ENCODE results near the gene UBLCP1.

UBLCP1 gene

DNA sequence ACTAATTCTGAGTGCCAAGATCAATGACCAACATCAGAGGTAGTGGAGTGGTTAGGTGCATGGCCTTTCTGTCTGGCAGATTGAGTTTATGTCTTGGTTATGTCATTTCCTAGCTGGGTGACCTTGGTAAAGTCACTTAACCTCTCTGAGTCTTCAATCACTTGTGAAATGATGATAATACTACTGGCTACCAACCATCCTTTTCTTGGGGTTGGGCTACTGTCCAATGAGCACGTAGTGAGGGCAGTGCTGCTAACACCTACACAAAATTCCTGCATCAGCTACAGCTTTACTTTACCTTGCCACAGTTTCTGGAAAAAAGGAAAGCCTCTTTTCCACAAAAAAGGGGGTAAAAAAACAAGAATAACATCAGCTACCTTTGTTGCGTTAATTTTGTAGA is 54.8 kb downstream of the UBLCP1 start:
- TF ChIP-seq, protein P1, sequence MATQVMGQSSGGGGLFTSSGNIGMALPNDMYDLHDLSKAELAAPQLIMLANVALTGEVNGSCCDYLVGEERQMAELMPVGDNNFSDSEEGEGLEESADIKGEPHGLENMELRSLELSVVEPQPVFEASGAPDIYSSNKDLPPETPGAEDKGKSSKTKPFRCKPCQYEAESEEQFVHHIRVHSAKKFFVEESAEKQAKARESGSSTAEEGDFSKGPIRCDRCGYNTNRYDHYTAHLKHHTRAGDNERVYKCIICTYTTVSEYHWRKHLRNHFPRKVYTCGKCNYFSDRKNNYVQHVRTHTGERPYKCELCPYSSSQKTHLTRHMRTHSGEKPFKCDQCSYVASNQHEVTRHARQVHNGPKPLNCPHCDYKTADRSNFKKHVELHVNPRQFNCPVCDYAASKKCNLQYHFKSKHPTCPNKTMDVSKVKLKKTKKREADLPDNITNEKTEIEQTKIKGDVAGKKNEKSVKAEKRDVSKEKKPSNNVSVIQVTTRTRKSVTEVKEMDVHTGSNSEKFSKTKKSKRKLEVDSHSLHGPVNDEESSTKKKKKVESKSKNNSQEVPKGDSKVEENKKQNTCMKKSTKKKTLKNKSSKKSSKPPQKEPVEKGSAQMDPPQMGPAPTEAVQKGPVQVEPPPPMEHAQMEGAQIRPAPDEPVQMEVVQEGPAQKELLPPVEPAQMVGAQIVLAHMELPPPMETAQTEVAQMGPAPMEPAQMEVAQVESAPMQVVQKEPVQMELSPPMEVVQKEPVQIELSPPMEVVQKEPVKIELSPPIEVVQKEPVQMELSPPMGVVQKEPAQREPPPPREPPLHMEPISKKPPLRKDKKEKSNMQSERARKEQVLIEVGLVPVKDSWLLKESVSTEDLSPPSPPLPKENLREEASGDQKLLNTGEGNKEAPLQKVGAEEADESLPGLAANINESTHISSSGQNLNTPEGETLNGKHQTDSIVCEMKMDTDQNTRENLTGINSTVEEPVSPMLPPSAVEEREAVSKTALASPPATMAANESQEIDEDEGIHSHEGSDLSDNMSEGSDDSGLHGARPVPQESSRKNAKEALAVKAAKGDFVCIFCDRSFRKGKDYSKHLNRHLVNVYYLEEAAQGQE (IDR thresholded peaks at IDR 0.05; ENCODE audit: insufficient replicate concordance, low read depth), result no peak
- no peak for TF ChIP-seq SPI1 (IDR thresholded peaks at IDR 0.05; ENCODE audit: borderline replicate concordance, low read depth)
- TF ChIP-seq POLR2AphosphoS5 (IDR thresholded peaks at IDR 0.05; ENCODE audit: low read depth), result no peak
- TF ChIP-seq GABPA (IDR thresholded peaks at IDR 0.05; ENCODE audit: low read depth), result no peak
- TF ChIP-seq, protein P2, sequence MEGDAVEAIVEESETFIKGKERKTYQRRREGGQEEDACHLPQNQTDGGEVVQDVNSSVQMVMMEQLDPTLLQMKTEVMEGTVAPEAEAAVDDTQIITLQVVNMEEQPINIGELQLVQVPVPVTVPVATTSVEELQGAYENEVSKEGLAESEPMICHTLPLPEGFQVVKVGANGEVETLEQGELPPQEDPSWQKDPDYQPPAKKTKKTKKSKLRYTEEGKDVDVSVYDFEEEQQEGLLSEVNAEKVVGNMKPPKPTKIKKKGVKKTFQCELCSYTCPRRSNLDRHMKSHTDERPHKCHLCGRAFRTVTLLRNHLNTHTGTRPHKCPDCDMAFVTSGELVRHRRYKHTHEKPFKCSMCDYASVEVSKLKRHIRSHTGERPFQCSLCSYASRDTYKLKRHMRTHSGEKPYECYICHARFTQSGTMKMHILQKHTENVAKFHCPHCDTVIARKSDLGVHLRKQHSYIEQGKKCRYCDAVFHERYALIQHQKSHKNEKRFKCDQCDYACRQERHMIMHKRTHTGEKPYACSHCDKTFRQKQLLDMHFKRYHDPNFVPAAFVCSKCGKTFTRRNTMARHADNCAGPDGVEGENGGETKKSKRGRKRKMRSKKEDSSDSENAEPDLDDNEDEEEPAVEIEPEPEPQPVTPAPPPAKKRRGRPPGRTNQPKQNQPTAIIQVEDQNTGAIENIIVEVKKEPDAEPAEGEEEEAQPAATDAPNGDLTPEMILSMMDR (IDR thresholded peaks at IDR 0.05; ENCODE audit: insufficient read depth, low read length), result no peak
- no peak for DNase-seq (ENCODE audit: low read depth in 1 of 2, low spot score in 1 of 2)
- H3K27me3 ChIP-seq (ENCODE audit: insufficient read depth, poor library complexity, severe bottlenecking), result no peaks in the 10 kb centered on the region
- no peak overlapping the region for H3K4me3 ChIP-seq (replicated peaks; ENCODE audit: insufficient read depth, low read length)
- no peak overlapping the region for H3K27ac ChIP-seq (replicated peaks)

DNA sequence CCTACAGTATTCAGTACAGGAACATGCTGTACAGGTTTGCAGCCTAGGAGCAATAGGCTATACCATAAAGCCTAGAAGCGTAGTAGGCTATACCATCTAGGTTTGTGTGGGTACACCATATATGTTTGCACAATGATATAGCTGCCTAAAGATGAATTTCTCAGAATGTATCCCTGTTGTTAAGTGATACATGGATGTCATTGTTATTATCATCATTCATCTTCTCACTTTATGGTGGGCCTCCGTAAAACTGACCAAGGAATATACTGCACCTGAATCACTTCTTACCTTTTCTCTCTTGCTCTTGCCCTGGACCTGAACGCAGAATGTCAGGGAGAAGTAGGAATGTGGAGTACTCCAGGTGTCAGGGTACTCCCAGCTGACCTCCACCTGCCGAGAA is 55.4 kb downstream of the UBLCP1 start:
- no peak for TF ChIP-seq SPI1 (IDR thresholded peaks at IDR 0.05; ENCODE audit: borderline replicate concordance, low read depth)
- TF ChIP-seq POLR2AphosphoS5 (IDR thresholded peaks at IDR 0.05; ENCODE audit: low read depth), result no peak
- no peak for TF ChIP-seq GABPA (IDR thresholded peaks at IDR 0.05; ENCODE audit: low read depth)
- TF ChIP-seq, protein P2 (IDR thresholded peaks at IDR 0.05; ENCODE audit: insufficient read depth, low read length), result no peak
- TF ChIP-seq, protein P1 (IDR thresholded peaks at IDR 0.05; ENCODE audit: insufficient replicate concordance, low read depth), result no peak
- DNase-seq (ENCODE audit: low read depth in 1 of 2, low spot score in 1 of 2), result no peak
- no peak overlapping the region for H3K27ac ChIP-seq (replicated peaks)
- no peaks in the 10 kb centered on the region for H3K27me3 ChIP-seq (ENCODE audit: insufficient read depth, poor library complexity, severe bottlenecking)
- H3K4me3 ChIP-seq (replicated peaks; ENCODE audit: insufficient read depth, low read length), result no peak overlapping the region

DNA sequence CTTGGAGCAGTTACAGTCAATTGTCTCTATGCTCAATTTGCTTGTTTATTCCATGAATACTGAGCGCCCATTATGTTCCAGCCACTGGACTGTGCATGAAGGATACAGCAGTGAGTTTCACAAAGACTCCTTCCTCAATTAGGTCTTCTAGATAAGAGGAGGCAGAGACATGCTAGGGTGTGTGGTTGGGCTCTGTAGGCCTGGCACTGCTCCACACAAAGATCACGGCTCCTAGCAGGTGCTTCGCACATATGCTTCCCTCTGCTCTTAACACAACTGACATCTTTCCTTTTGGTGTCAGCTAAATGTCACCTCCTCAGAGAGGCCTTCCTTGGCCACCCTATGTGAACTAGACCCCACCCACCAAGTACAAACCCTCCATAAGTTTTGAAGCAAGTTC is 56.3 kb downstream of the UBLCP1 start:
- DNase-seq (ENCODE audit: low read depth in 1 of 2, low spot score in 1 of 2), result no peak
- TF ChIP-seq POLR2AphosphoS5 (IDR thresholded peaks at IDR 0.05; ENCODE audit: low read depth), result no peak
- TF ChIP-seq, protein P1 (IDR thresholded peaks at IDR 0.05; ENCODE audit: insufficient replicate concordance, low read depth), result no peak
- TF ChIP-seq, protein P2 (IDR thresholded peaks at IDR 0.05; ENCODE audit: insufficient read depth, low read length), result no peak
- no peak for TF ChIP-seq SPI1 (IDR thresholded peaks at IDR 0.05; ENCODE audit: borderline replicate concordance, low read depth)
- no peak for TF ChIP-seq GABPA (IDR thresholded peaks at IDR 0.05; ENCODE audit: low read depth)

More for the DNA sequence above, 56.3 kb downstream of the UBLCP1 start:
- Histone ChIP-seq H3K4me3 (replicated peaks; ENCODE audit: insufficient read depth, low read length) (no peak overlapping the region), H3K27ac (replicated peaks) (no peak overlapping the region), H3K27me3 (ENCODE audit: insufficient read depth, poor library complexity, severe bottlenecking) (no peaks in the 10 kb centered on the region)
